ENCODE data around the gene DUSP15. TPM values are rescaled to one million over a fixed set of nuclear protein-coding genes. Genes with fewer than 3 reads are reported as not detected.

DUSP15 gene
- total RNA-seq, 1 donor from 2014 or later, result not detected

DNA sequence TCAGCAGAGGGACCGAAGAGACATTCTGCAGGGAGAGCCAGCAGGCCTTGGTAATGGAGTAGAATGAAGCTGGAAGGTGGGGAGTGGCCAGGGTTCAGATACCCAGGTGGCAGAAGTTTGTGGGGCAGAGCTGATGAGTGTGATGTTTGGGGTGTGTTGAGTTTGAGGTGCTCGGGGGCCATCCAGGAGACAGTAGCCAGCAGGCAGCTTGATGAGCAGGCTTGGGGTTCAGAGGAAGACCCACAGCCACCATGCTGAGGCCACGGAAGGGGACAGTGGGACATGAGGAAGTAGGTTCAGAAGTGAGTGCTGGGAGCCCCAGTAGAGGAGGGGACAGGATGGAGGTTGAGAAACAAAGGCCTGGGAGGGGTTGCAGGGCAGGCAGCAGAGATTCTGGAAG lies 13.8 kb downstream of the DUSP15 start:
- TF ChIP-seq CTCF (conservative IDR thresholded peaks at IDR 0.05; ENCODE audit: low read depth, low read length), result no peak
- no peak for DNase-seq (ENCODE audit: low read depth)
- no peak overlapping the region for H3K4me3 ChIP-seq (ENCODE audit: low read depth, low read length)

DNA sequence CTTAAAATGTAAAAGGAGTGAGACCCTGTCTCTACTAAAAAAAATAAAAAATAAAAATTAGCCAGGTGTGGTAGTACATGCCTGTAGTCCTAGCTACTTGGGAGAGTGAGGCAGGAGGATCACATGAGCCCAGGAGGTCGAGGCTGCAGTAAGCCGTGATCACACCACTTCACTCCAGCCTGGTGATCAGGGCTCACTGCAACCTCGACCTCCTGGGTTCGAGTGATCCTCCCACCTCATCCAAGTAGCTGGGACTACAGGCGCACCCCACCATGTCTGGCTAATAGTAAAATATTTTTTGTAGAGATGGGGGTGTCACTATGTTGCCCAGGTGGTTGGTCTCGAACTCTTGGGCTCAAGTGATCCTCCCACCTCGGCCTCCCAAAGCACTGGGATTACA lies 16.8 kb downstream of the DUSP15 start:
- no peak overlapping the region for H3K4me3 ChIP-seq (ENCODE audit: low read depth, low read length)
- TF ChIP-seq CTCF (conservative IDR thresholded peaks at IDR 0.05; ENCODE audit: low read depth, low read length), result no peak
- DNase-seq (ENCODE audit: low read depth), result no peak

DNA sequence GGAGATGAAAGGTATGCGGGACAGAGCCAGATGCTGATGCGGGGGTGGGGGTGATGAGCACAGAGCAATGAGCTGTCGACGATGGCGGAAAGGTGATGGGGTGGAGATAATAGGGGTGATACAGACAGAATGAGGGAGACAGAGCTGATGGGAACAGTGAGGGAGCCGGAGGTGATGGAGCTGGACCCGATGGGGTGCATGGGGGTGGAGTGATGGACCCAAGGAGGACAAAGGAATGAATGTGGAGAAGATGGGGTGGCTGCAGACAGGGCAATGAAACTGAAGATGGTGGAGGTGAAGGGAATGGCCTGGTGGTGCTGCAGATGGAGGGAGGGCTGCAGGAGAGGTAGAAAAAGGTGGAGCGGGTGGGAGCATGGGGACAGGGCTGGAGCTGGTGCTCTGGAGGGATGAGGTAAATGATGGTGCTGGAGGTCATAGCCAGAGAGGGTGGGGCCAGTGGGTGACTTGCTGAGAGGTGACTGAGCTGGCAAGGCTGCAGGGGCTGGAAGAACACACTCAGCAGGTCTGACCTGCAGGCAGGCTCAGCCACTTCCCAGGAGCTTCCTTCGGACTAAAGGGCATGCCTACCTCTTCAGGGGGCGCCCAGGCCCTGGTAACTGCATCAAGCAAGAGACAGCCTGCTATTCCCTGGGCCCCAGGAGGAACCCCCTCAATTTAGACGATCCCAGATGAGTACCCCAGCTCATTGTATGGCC lies 18.9 kb downstream of the DUSP15 start:
- TF ChIP-seq CTCF (conservative IDR thresholded peaks at IDR 0.05; ENCODE audit: low read depth, low read length), result no peak
- no peak for DNase-seq (ENCODE audit: low read depth)
- H3K4me3 ChIP-seq (ENCODE audit: low read depth, low read length), result no peak overlapping the region

DNA sequence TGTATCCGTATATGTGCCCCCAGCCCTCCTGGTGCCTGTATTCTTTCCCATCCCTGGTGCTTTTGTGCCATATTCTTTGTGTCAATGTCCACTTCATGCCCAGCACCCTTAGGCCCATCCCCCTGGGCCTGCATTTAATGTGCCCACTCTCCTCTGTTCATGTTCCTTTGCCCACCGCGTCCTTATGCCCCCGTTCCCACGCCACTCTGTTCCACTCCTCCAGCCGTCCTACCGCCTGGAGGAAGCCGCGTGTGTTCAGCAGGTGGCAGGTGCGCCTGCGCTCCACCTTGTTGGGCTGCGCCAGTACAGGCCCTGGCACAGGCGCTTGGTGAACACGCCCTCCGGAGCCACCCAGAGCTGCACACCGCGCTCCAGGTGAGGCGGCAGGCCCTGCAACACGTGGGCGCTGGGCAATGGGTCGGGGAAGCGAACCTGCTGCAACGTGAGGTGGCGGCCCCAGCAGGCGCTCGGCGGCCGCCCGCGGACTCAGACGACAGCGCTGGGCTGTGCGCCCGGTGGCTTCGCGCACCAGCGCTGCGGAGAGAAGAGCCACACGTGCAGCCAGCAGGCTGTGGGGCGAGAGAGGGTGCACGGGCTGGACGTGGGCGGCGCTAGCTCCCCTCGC lies 20.9 kb downstream of the DUSP15 start:
- no peak for DNase-seq (ENCODE audit: low read depth)
- H3K4me3 ChIP-seq (ENCODE audit: low read depth, low read length), result no peak overlapping the region
- TF ChIP-seq CTCF (conservative IDR thresholded peaks at IDR 0.05; ENCODE audit: low read depth, low read length), result no peak

DNA sequence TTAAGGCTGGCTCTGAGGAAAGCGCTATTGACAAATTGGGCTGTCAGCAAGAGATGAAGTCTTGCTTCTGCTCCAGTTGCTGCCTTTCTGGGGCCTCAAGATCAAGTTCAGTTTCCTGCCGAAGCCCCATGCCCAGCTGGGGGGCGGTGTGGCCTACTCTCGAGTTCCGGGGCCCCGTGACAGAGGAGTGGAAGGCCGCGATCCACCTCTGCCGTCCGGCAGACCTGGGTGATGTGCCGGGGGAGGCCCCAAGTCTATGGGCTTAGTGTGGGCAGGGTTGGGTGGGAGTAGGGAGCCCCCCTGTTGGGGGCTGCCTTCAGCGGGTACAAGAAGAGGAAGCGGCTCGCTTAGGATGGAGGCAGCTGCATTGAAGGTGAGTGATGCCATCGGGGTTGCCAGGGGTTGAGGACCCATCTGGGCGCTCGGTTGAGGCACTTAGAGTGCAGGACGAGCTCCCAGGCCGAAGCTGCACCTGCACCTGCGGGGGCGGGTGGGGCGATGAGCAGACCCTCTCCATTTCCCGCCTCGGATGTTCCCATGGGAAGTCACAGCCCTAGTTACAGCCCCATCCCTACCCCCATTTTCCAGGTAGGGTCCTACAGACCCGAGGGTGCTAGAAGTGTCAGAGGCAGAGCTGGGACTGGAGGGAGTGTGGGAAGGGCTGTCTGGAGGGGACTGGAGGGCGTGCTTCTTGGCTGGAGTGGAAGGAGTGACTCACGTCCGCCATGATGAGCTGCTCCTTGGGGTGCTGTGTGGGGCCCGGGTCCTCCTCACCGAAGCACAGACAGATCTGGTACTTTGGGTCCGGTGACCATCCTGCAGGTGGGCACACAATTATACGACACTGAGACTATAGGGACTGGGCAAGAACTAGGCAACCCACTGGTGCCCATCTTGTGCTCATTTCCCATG lies 22.0 kb downstream of the DUSP15 start:
- H3K4me3 ChIP-seq (ENCODE audit: low read depth, low read length), result no peak overlapping the region
- no peak for TF ChIP-seq CTCF (conservative IDR thresholded peaks at IDR 0.05; ENCODE audit: low read depth, low read length)
- DNase-seq (ENCODE audit: low read depth), result no peak

- DNase-seq (ENCODE audit: low read depth), result no peak
- no peak overlapping the region for H3K4me3 ChIP-seq (ENCODE audit: low read depth, low read length)
- no peak for TF ChIP-seq CTCF (conservative IDR thresholded peaks at IDR 0.05; ENCODE audit: low read depth, low read length)
Measured at GRCh38 chr20:31846793-31847138, 23.6 kb downstream of the DUSP15 start.
